ENCODE results near the gene RANBP3. TPM values are rescaled to one million over a fixed set of nuclear protein-coding genes. Genes with fewer than 3 reads are reported as not detected.

RANBP3 gene
- total and polyA plus RNA-seq, 7 donors, result 27.0 to 86.4 (median 63.1) TPM

GRCh38 chr19:5950741-5951140 lies 27.2 kb downstream of the RANBP3 start:
- H3K27ac ChIP-seq, result peak overlapping the region; percentile 85 to 92 (median 88)
- WGBS, 2 donors, result 67 to 79% methylated on average over 3 of the region's 3 CpGs
- no peaks in the 10 kb centered on the region for H3K36me3 ChIP-seq
- no peaks in the 10 kb centered on the region for H3K9me3 ChIP-seq
- no peaks in the 10 kb centered on the region for H3K27me3 ChIP-seq
- DNase-seq, result no peak
- TF ChIP-seq CTCF (IDR thresholded peaks at IDR 0.05) (no peak), EP300 (IDR thresholded peaks at IDR 0.05) (no peak), POLR2AphosphoS5 (IDR thresholded peaks at IDR 0.05) (no peak), POLR2A (IDR thresholded peaks at IDR 0.05) (no peak)
- intact Hi-C loops (cut with DNase I), result no loop called here
- peaks cover 0 to 100% (median 98%) of the 10 kb centered on the region in 4 donors for H3K4me1 ChIP-seq
- H3K4me3 ChIP-seq, result no peak overlapping the region

- WGBS, 2 donors, result 65 to 92% methylated on average over 13 of the region's 13 CpGs
- intact Hi-C loops (cut with DNase I), result no loop called here
- H3K4me1 ChIP-seq, result peaks cover 0 to 95% (median 92%) of the 10 kb centered on the region in 4 donors
These were observed 28.1 kb downstream of the RANBP3 start for GRCh38 chr19:5949792-5950305.

GRCh38 chr19:5948752-5949564 lies 29.0 kb downstream of the RANBP3 start:
- peak; percentile 90 for DNase-seq
- Histone ChIP-seq H3K9me3 (no peaks in the 10 kb centered on the region), H3K4me1 (peaks cover 0 to 95% (median 92%) of the 10 kb centered on the region in 4 donors), H3K4me3 (no peak overlapping the region), H3K27me3 (no peaks in the 10 kb centered on the region), H3K36me3 (no peaks in the 10 kb centered on the region), H3K27ac (peak overlapping the region; percentile 85 to 92 (median 88))
- intact Hi-C loops (cut with DNase I), result no loop called here
- WGBS, 2 donors, result 61 to 84% methylated on average over 13 of the region's 13 CpGs
- TF ChIP-seq POLR2A (IDR thresholded peaks at IDR 0.05) (no peak), EP300 (IDR thresholded peaks at IDR 0.05) (peak in 2 of 4 donors; percentile 20 to 26), CTCF (IDR thresholded peaks at IDR 0.05) (peak in 1 of 4 experiments; percentile 11), POLR2AphosphoS5 (IDR thresholded peaks at IDR 0.05) (peak; percentile 60 to 76 (median 70))

More at GRCh38 chr19:5949792-5950305, 28.1 kb downstream of the RANBP3 start:
- Histone ChIP-seq H3K36me3 (no peaks in the 10 kb centered on the region), H3K27ac (peak overlapping the region; percentile 85 to 92 (median 88)), H3K4me3 (no peak overlapping the region), H3K27me3 (no peaks in the 10 kb centered on the region), H3K9me3 (no peaks in the 10 kb centered on the region)
- DNase-seq, result no peak
- TF ChIP-seq CTCF (IDR thresholded peaks at IDR 0.05) (no peak), POLR2AphosphoS5 (IDR thresholded peaks at IDR 0.05) (peak in 1 of 4 donors; percentile 6)

- intact Hi-C loops (cut with DNase I), result no loop called here
- 73 to 76% methylated on average over 13 of the region's 13 CpGs for WGBS, 2 donors
- Histone ChIP-seq H3K27me3 (no peaks in the 10 kb centered on the region), H3K9me3 (no peaks in the 10 kb centered on the region), H3K36me3 (no peaks in the 10 kb centered on the region), H3K27ac (peak overlapping the region; percentile 85 to 92 (median 88)), H3K4me3 (peak overlapping the region in 2 of 4 donors; percentile 1 to 5), H3K4me1 (peaks cover 0 to 95% (median 92%) of the 10 kb centered on the region in 4 donors)
- DNase-seq, result peak; percentile 94
- TF ChIP-seq CTCF (IDR thresholded peaks at IDR 0.05), result no peak
- TF ChIP-seq POLR2A (IDR thresholded peaks at IDR 0.05), result no peak
- peak in 3 of 4 donors; percentile 35 to 61 (median 52) for TF ChIP-seq POLR2AphosphoS5 (IDR thresholded peaks at IDR 0.05)
- TF ChIP-seq EP300 (IDR thresholded peaks at IDR 0.05), result peak in 2 of 4 donors; percentile 6 to 52
These were observed 30.5 kb downstream of the RANBP3 start for GRCh38 chr19:5947435-5947834.
